Activated CD8-positive, alpha-beta memory T cell treated with anti-CD3 and anti-CD28 coated beads for 36 hours (primary cell): ENCODE results near the gene NDST3. TPM values are rescaled to one million over a fixed set of nuclear protein-coding genes. Genes with fewer than 3 reads are reported as not detected.

ENCODE experiments used
- CTCF ChIA-PET: fragments of 350-600 bp; sonication (Branson Sonifier 250); formaldehyde crosslinking; loops from one replicate; lab custom pipeline; 2021; ENCODE audit warnings: antibody characterized with exemption; lab: Charles Lee
- POLR2A ChIA-PET: fragments of 350-600 bp; sonication (Branson Sonifier 250); formaldehyde crosslinking; loops from one replicate; lab custom pipeline; 2021; ENCODE audit warnings: antibody characterized with exemption; lab: Charles Lee
- total RNA-seq, 2 experiments: library from RNA; stranded (reverse); gene quantifications; one replicate each; pipeline ENCODE4 v1.2.3, GENCODE V29; 2021

NDST3 gene
- not detected for total RNA-seq

- CTCF ChIA-PET = no interaction called here
- POLR2A ChIA-PET = no interaction called here
Measured at GRCh38 chr4:118034053-118034785, at the start of gene NDST3. NDST3 (plus strand) TSS chr4:118034486; CDS start chr4:118053911, 19,425 bp downstream.

DNA sequence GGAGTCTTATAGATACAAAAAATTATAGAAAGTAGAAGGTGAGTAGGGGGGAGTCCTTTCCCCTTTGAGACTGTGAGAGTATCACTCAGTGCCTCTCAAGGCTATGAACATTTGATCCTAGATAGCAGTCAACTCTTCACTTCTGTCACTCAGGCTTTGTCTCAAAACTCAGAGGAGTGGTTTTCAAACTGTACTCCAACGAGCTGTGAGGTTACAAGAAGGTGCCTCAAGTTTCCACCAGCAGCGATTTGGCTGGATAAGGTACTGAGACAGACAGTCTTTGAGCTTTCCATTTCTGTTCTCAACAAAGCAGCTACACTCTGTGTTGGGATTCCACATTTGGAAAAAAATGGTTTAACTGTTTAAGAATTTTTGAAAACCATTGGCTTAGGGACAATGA lies 48.0 kb upstream of the NDST3 start:
- ChIA-PET POLR2A (no interaction called here), CTCF (no interaction called here)

DNA sequence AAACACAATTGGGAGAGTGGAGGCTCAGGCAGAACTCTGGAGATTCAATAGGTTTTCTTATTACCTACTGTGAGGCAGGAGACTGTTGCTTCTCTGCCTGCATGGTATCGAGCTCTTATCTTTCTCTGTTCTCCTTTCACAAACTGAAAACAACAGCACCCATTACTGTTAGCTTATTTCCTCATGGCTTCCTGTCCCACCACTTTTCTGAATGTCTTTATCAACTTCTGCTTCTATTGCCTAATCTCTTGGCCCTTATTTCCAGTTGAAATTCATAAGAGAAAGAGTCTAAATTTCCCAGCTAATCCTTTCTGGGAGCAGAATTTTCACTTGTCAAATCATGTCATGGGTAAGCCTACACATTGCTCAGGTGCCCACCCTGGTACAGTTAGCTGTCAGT lies 46.8 kb upstream of the NDST3 start:
- CTCF ChIA-PET = no interaction called here
- POLR2A ChIA-PET = no interaction called here

GRCh38 chr4:117996891-117997290 lies 37.4 kb upstream of the NDST3 start:
- CTCF ChIA-PET = no interaction called here
- POLR2A ChIA-PET = no interaction called here

- POLR2A ChIA-PET = no interaction called here
Measured at GRCh38 chr4:118004088-118004487, 30.2 kb upstream of the NDST3 start.

DNA sequence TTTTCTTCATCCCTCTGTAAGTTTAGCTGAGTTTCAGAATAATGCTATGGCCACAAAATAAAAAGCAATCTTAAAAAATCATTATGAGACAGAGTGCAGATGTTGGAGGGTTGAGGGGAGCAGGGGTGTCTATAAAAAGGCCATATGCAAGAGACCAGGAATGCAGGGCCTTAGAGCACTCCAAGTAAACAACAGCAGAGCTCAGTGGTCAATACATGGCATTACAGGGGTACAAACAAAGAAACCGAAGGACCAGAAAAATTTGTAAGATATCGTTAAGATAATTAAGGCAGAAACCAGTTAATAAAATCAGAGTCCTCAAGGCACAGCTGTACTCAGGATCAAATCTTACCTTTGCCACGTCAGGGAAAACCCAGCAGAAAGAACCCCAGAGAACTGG lies 28.4 kb upstream of the NDST3 start:
- POLR2A ChIA-PET = no interaction called here
- CTCF ChIA-PET = no interaction called here

More at GRCh38 chr4:118004088-118004487, 30.2 kb upstream of the NDST3 start:
- CTCF ChIA-PET = no interaction called here

- CTCF ChIA-PET = no interaction called here
Measured at GRCh38 chr4:118012142-118012541, 22.1 kb upstream of the NDST3 start.

GRCh38 chr4:118014831-118015230 lies 19.5 kb upstream of the NDST3 start:
- CTCF ChIA-PET = no interaction called here
- POLR2A ChIA-PET = no interaction called here

More at GRCh38 chr4:118012142-118012541, 22.1 kb upstream of the NDST3 start:
- POLR2A ChIA-PET = no interaction called here

GRCh38 chr4:118018381-118019145 lies 15.7 kb upstream of the NDST3 start:
- ChIA-PET POLR2A (no interaction called here), CTCF (no interaction called here)

- ChIA-PET POLR2A (no interaction called here), CTCF (no interaction called here)
Measured at GRCh38 chr4:118026806-118027205, 7.5 kb upstream of the NDST3 start.

DNA sequence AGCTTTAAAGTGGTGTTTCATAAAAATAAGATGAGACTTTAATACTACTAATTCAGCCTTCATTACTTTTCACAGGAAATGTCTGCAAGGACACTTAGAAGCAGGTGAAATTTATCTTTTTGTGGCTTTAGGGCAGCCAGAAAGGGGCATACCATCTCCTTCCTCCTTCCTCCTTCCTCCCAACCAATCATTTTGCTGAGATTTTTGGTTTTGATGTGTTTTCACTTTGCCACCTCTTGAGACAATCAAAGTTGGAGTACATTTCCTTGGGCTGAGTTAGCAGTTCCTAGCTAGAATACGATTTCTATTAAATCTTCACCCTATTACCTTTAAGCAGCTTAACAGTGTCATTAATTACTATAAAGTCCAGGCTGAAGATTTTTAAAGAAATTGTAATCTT lies 5.1 kb upstream of the NDST3 start:
- POLR2A ChIA-PET = no interaction called here
- CTCF ChIA-PET = no interaction called here

DNA sequence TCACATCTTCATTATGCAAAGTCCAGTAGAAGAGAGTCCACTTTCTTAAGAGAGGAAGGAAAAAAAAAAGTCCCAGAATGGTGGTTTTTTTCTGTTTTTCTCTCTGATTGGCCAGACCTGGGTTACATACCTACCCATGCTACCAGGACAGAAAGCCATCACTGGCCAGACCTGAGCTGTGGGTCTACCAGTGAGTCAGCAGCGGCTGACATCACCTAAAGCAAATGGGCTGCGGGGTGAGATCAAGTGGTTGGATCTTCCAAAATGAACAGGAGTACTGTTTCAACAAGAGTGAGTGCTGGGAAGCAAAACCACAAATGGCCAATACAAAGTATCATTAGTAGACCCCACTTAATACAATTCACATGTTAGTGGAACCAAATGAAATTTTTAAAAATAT lies 1.6 kb upstream of the NDST3 start:
- POLR2A ChIA-PET = no interaction called here
- CTCF ChIA-PET = interaction anchor here (0.6 kb wide), 1 partner anchor 1431 kb away, joined by 3 read pairs; no protein-coding TSS in a partner anchor

- ChIA-PET POLR2A (no interaction called here), CTCF (no interaction called here)
Measured at GRCh38 chr4:118033148-118034052, 886 bp upstream of the NDST3 start.

DNA sequence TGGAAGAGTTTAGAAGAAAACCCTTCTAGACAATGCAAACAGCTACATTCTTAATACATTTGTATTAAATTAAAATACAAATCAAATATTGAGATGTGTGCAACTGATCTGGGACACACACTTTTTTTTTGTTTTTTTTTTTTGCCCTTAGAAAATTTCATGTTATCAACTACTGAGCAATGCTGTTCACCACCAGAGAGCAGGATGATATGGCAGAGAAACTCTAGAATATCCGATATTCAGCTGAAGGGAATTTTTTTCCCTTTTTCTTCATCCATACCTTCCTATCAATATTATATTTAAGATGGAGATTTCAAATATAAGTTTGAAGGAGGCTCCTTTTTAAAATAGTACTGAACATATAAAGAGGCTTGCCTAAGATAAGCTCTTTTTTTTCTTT lies 1.0 kb downstream of the NDST3 start:
- POLR2A ChIA-PET = no interaction called here
- CTCF ChIA-PET = no interaction called here

GRCh38 chr4:118036336-118036735 lies 2.0 kb downstream of the NDST3 start:
- ChIA-PET CTCF (no interaction called here), POLR2A (no interaction called here)

DNA sequence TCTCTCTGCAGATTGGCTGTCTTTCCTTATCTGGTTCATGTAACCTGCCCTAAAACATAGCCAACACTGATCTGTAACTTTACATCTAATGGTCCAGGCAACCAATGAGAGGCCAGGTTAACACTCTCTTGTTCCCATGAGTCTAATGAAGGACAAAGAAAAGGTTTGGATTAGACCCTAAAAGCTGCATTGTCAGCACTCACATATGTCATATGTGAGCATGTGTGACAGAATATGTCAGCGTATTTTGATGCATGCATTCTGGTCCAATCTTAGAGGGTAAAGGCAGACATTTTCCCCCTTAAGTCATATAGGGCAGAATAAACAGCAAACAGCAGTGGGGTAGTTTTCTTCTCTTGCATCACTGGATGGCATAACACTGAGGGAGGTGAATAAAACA lies 3.7 kb downstream of the NDST3 start:
- ChIA-PET CTCF (no interaction called here), POLR2A (no interaction called here)

DNA sequence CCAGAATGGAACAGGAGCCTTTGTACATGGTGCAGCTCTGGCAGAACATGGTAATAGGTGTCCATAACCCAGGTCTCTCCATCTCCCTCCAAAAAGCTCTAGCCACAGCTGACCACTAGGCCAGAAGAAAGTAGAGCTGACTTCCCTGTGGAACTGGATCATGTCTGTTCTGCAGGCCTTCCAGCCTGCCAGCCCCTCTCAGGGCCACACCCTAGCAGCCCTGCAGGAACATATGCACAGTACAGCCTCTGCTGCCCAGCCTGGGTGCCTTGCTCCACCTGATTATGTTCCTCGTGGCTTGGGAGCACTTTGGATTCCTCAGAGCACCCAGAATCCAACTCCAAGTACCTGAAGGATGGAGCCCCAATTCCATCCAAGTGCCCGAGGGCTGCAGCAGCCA lies 12.0 kb downstream of the NDST3 start:
- POLR2A ChIA-PET = no interaction called here

DNA sequence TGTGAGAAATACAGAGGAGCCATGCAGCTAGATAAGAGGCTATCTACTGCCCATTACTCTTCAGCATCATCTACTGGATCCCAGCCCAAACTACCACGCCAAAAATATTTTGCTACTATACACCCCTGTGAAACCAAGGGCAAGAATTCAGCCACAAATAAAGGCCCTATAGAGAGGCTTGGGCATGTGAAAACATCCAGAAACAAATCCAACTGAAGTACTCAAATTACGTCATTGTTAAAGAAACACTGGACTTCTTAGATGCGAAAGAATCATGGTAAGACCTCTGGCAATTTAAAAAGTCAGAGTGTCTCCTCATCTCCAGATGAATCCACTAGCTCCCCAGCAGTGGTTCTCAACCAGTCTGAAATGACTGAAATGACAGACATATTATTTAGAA lies 12.8 kb downstream of the NDST3 start:
- POLR2A ChIA-PET = no interaction called here
- CTCF ChIA-PET = no interaction called here

More for the DNA sequence above, 12.0 kb downstream of the NDST3 start:
- CTCF ChIA-PET = no interaction called here

DNA sequence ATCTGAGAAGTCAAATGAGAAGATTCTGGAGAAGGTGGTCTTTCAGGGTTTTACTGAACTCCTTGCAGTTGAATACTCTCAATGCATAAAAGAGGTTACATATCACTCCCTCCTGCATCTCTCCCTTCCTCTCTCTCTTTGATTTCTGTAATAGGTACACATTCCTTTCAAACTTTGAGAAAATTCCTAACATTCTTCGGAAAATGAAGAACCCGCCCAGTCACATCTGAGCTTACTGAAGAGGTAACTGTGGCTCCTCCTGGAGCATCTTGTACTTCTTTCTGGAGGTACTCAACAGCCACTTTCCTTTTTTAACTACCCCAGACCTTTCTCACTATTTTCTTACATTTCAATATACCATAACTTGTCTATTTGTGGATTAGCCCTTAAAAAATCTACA lies 24.7 kb downstream of the NDST3 start:
- POLR2A ChIA-PET = no interaction called here
- CTCF ChIA-PET = no interaction called here

DNA sequence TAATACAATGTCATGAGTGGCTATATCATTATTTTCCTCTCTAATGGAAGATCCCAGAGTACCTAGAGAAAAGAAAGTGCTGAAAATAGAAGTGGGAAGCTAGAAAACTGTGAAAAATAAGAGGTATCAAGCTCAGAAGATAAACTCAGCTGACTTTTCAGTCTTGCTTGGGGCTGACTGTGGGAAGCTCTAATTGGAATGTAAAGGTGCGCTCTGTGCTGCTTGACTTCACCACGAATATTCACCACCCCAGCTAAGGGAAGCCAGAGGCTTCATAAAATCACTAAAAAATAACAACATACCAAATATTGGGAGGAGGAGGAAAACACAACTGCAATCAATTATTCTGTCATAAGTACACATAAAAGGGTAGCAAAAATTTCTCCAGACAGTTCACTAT lies 25.1 kb downstream of the NDST3 start:
- CTCF ChIA-PET = no interaction called here
- POLR2A ChIA-PET = no interaction called here
